ENCODE measurements around the gene GUCA1C.
A peak's percentile ranks its signal among the peaks of the same experiment; 100 is the strongest.

The GUCA1C gene

DNA sequence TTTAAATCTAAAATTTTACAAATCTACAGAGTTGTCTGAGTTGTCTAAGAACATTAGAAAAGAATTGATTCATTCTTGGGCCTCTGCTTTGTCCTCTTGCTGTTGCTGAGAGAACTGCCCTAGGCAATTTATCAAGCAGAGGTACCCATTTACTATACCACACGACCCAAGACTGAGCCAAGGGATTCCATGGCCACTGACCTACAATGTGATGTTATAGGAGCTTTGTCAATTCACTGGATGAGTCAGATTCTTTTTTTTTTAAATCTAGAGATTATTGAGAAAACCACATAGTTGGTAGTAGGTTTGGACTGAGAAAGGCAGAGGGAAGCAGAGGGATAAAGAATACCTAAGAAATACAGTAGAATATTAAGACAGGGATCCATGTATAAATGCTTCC is 75.8 kb downstream of the GUCA1C start:
- in situ Hi-C loops (cut with MboI; ENCODE audit: low sequenced_read_pairs, unreplicated experiment), result no loop called here
- TF ChIP-seq, protein P1, sequence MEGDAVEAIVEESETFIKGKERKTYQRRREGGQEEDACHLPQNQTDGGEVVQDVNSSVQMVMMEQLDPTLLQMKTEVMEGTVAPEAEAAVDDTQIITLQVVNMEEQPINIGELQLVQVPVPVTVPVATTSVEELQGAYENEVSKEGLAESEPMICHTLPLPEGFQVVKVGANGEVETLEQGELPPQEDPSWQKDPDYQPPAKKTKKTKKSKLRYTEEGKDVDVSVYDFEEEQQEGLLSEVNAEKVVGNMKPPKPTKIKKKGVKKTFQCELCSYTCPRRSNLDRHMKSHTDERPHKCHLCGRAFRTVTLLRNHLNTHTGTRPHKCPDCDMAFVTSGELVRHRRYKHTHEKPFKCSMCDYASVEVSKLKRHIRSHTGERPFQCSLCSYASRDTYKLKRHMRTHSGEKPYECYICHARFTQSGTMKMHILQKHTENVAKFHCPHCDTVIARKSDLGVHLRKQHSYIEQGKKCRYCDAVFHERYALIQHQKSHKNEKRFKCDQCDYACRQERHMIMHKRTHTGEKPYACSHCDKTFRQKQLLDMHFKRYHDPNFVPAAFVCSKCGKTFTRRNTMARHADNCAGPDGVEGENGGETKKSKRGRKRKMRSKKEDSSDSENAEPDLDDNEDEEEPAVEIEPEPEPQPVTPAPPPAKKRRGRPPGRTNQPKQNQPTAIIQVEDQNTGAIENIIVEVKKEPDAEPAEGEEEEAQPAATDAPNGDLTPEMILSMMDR (IDR thresholded peaks at IDR 0.05; ENCODE audit: borderline replicate concordance, control extremely low read depth, extremely low read depth, insufficient read depth, missing control alignments), result no peak
- no peak for DNase-seq (ENCODE audit: low spot score)

DNA sequence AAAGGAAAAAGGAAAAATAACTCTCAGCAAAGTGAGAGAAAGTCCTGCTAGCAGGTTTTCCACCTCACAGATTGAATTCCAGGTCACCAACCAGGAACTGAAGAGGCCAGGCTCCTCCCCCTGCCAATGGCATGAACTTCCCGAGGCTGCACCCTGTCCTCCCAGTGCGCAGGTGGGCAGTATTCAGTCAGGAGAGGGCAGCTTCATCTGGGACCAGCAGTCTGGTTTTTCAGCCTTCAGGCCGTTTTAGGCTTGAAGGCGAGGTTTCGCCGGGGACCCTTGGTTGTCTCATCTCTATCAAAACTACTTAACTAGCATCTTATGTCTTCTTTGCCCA is 89.9 kb downstream of the GUCA1C start:
- TF ChIP-seq, protein P1 (IDR thresholded peaks at IDR 0.05; ENCODE audit: borderline replicate concordance, control extremely low read depth, extremely low read depth, insufficient read depth, missing control alignments), result no peak
- in situ Hi-C loops (cut with MboI; ENCODE audit: low sequenced_read_pairs, unreplicated experiment), result no loop called here
- no peak for DNase-seq (ENCODE audit: low spot score)

DNA sequence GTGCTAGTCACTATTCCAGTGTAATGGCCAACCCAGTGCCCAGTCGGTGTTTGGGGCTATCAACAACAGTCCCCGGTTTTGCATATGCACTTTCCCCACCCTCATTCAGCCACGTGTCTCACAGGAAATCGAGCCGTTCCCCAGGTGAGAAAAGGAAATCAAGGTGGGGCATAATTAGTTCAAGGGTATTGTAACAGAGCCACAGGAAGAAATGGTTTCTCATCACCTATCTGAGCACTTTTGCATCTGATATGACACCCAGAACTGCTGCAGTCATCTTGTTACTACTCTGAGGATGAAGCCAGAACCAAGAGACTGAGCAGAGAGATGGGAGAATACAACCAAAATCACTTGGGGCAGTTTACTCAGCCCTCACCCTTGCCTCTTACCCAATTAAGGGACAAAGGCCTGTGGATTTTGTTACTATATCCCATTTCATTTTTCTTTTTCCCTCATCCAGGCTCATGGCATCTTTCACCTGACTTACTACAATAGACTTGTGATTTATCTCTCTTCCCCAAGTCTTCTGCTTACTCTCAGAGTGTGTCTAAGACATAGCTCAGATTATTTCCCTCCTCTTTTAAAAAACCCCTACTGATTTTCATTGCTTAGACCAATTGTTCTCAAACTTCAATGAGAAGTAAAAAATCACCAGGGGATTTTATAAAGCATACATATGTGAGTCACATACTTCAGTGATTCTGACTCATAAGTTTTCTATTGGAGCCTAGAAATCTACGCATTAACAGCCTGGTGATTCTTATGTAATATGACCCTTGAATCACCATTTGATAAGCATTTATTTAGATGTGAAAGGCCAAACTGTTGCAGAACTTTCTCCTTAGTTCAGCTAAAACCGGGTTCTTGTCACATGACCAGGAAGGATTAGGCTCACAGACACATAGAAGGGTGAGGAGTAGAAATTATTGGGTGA is 90.5 kb downstream of the GUCA1C start:
- in situ Hi-C loops (cut with MboI; ENCODE audit: low sequenced_read_pairs, unreplicated experiment), result no loop called here
- TF ChIP-seq, protein P1 (IDR thresholded peaks at IDR 0.05; ENCODE audit: borderline replicate concordance, control extremely low read depth, extremely low read depth, insufficient read depth, missing control alignments), result no peak
- DNase-seq (ENCODE audit: low spot score), result peak; percentile 30

- TF ChIP-seq, protein P1 (IDR thresholded peaks at IDR 0.05; ENCODE audit: borderline replicate concordance, control extremely low read depth, extremely low read depth, insufficient read depth, missing control alignments), result no peak
- in situ Hi-C loops (cut with MboI; ENCODE audit: low sequenced_read_pairs, unreplicated experiment), result no loop called here
- DNase-seq (ENCODE audit: low spot score), result no peak
Observed at GRCh38 chr3:108861401-108861800, 92.3 kb downstream of the GUCA1C start.
